Measurements from ENCODE around the gene SLC1A7.

DNA sequence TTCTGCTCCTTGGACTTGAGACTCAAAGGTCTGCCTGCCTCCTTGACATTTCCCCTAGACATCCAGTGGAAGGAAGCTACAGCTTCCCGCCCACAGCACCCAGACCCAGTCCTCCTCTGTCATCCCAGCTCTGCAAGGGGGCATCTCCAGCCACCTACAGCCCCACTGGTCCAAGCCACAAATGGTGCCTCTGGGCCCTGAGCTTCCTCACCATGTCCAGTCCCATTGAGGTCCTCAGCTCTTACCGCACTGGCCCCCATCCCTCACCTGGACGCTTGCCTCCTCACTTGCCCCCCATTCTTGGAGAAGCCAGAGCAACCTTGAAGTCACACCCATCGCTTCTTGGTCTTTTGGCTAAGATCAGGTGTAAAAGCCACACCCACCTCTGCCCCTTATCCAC lies 67.2 kb downstream of the SLC1A7 start:
- TF ChIP-seq CTCF (IDR thresholded peaks at IDR 0.05) = no peak
- TF ChIP-seq POLR2AphosphoS5 (IDR thresholded peaks at IDR 0.05) = no peak
- no peak for TF ChIP-seq POLR2A (IDR thresholded peaks at IDR 0.05)

All from stomach (tissue), 4 donors.